ENCODE results near the gene TMTC4.
A peak's percentile ranks its signal among the peaks of the same experiment; 100 is the strongest.

TMTC4 gene

GRCh38 chr13:100636004-100636403 lies 38.6 kb downstream of the TMTC4 start:
- H3K4me3 ChIP-seq (ENCODE audit: low read depth, low read length) = no peak overlapping the region
- in situ Hi-C loops (cut with HindIII; ENCODE audit: low sequenced_read_pairs) = no loop called here
- no peak for DNase-seq (ENCODE audit: low read depth)
- no peak for TF ChIP-seq CTCF (IDR thresholded peaks at IDR 0.05; ENCODE audit: low read depth, low read length, missing control alignments)

GRCh38 chr13:100634696-100635095 lies 39.9 kb downstream of the TMTC4 start:
- no peak for TF ChIP-seq CTCF (IDR thresholded peaks at IDR 0.05; ENCODE audit: low read depth, low read length, missing control alignments)
- in situ Hi-C loops (cut with HindIII; ENCODE audit: low sequenced_read_pairs) = no loop called here
- no peak overlapping the region for H3K4me3 ChIP-seq (ENCODE audit: low read depth, low read length)
- no peak for DNase-seq (ENCODE audit: low read depth)

GRCh38 chr13:100633461-100633860 lies 41.1 kb downstream of the TMTC4 start:
- peak; percentile 78 for DNase-seq (ENCODE audit: low read depth)
- no peak for TF ChIP-seq CTCF (IDR thresholded peaks at IDR 0.05; ENCODE audit: low read depth, low read length, missing control alignments)
- in situ Hi-C loops (cut with HindIII; ENCODE audit: low sequenced_read_pairs) = no loop called here
- no peak overlapping the region for H3K4me3 ChIP-seq (ENCODE audit: low read depth, low read length)

GRCh38 chr13:100630555-100630954 lies 44.0 kb downstream of the TMTC4 start:
- H3K4me3 ChIP-seq (ENCODE audit: low read depth, low read length) = no peak overlapping the region
- peak; percentile 8 for DNase-seq (ENCODE audit: low read depth)
- no peak for TF ChIP-seq CTCF (IDR thresholded peaks at IDR 0.05; ENCODE audit: low read depth, low read length, missing control alignments)
- in situ Hi-C loops (cut with HindIII; ENCODE audit: low sequenced_read_pairs) = no loop called here

- DNase-seq (ENCODE audit: low read depth) = no peak
- in situ Hi-C loops (cut with HindIII; ENCODE audit: low sequenced_read_pairs) = no loop called here
- no peak for TF ChIP-seq CTCF (IDR thresholded peaks at IDR 0.05; ENCODE audit: low read depth, low read length, missing control alignments)
- no peak overlapping the region for H3K4me3 ChIP-seq (ENCODE audit: low read depth, low read length)
Observed at GRCh38 chr13:100627120-100627519, 47.5 kb downstream of the TMTC4 start.

GRCh38 chr13:100625447-100625846 lies 49.1 kb downstream of the TMTC4 start:
- no peak for DNase-seq (ENCODE audit: low read depth)
- H3K4me3 ChIP-seq (ENCODE audit: low read depth, low read length) = no peak overlapping the region
- no peak for TF ChIP-seq CTCF (IDR thresholded peaks at IDR 0.05; ENCODE audit: low read depth, low read length, missing control alignments)
- in situ Hi-C loops (cut with HindIII; ENCODE audit: low sequenced_read_pairs) = no loop called here

- no peak for TF ChIP-seq CTCF (IDR thresholded peaks at IDR 0.05; ENCODE audit: low read depth, low read length, missing control alignments)
- no peak overlapping the region for H3K4me3 ChIP-seq (ENCODE audit: low read depth, low read length)
- in situ Hi-C loops (cut with HindIII; ENCODE audit: low sequenced_read_pairs) = no loop called here
- DNase-seq (ENCODE audit: low read depth) = no peak
Observed at GRCh38 chr13:100620792-100621191, 53.8 kb downstream of the TMTC4 start.
